Panc1 (cell line): ENCODE data around the gene CCSAP. TPM values are rescaled to one million over a fixed set of nuclear protein-coding genes. Genes with fewer than 3 reads are reported as not detected.

Source experiments
- ATAC-seq: fragments of 200-7000 bp; cut with Tn5 transposase; 2 replicates; pipeline ENCODE4 v1.9.1; 2020; ENCODE audit warnings: mild to moderate bottlenecking, moderate library complexity
- BruUV-seq: library from RNA; stranded (reverse); fragments of 400-500 nt; replicated peaks from 2 replicates; lab custom pipeline; 2021; lab: Mats Ljungman, UMichigan
- CTCF ChIA-PET: fragments of 300-600 bp; sonication (Branson Sonifier 250); formaldehyde crosslinking; loops from one replicate; lab custom pipeline; 2022; ENCODE audit warnings: antibody characterized with exemption; lab: Charles Lee
- POLR2A ChIA-PET: fragments of 300-600 bp; sonication (Branson Sonifier 250); formaldehyde crosslinking; loops from one replicate; lab custom pipeline; 2022; ENCODE audit warnings: antibody characterized with exemption; lab: Charles Lee
- DNase-seq: peaks from one replicate; pipeline ENCODE4 v3.0.0-alpha.2; 2010; ENCODE audit warnings: low read depth, low spot score
- H3K27ac ChIP-seq: 2 replicates; pipeline ENCODE4 v1.5.1; 2011; ENCODE audit warnings: mild to moderate bottlenecking, low read length, inconsistent platforms
- H3K27me3 ChIP-seq: fragments of 200-500 bp; sonication (Bioruptor generic); 2 replicates; pipeline ENCODE4 v1.6.0; 2014; ENCODE audit warnings: low read length, inconsistent platforms; ENCODE audit not compliant: control insufficient read depth, insufficient read depth
- H3K36me3 ChIP-seq: fragments of 200-500 bp; sonication (Bioruptor generic); 2 replicates; pipeline ENCODE4 v1.5.1; 2014; ENCODE audit warnings: inconsistent platforms, mild to moderate bottlenecking, low read length, moderate library complexity; ENCODE audit not compliant: control insufficient read depth, insufficient read depth
- H3K4me1 ChIP-seq: 2 replicates; pipeline ENCODE4 v1.5.1; 2011; ENCODE audit warnings: inconsistent platforms, mild to moderate bottlenecking, low read length, moderate library complexity; ENCODE audit not compliant: control insufficient read depth, insufficient read depth
- H3K4me3 ChIP-seq, 2 experiments: 2 replicates each; pipeline ENCODE4 v1.5.1; 2011 to 2012; ENCODE audit warnings: low read depth in 2 of 2, low read length in 2 of 2, mild to moderate bottlenecking in 2 of 2, inconsistent platforms in 1 of 2, moderate library complexity in 1 of 2
- H3K9me3 ChIP-seq: fragments of 200-500 bp; sonication (Bioruptor generic); 2 replicates; pipeline ENCODE4 v1.5.1; 2014; ENCODE audit warnings: low read depth, mild to moderate bottlenecking, inconsistent platforms, low read length, moderate library complexity; ENCODE audit not compliant: control insufficient read depth, insufficient read depth
- POLR2AphosphoS5 ChIP-seq: IDR thresholded peaks from 2 replicates; pipeline ENCODE4 v1.6.1; 2012; ENCODE audit warnings: mild to moderate bottlenecking, low read depth, low read length, moderate library complexity
- REST ChIP-seq, 2 experiments: IDR thresholded peaks; 2 replicates each; pipeline ENCODE4 v1.6.1; 2011 to 2012; ENCODE audit warnings: low read depth in 2 of 2, control low read depth in 1 of 2, low read length in 1 of 2, mild to moderate bottlenecking in 1 of 2, moderate library complexity in 1 of 2; ENCODE audit not compliant: insufficient read depth in 1 of 2
- SIN3A ChIP-seq: IDR thresholded peaks from 2 replicates; pipeline ENCODE4 v1.6.1; 2012; ENCODE audit warnings: low read depth, mild to moderate bottlenecking, low read length, moderate library complexity, borderline replicate concordance; ENCODE audit not compliant: insufficient read depth
- TCF7L2 ChIP-seq: IDR thresholded peaks from 2 replicates; pipeline ENCODE4 v1.6.1; 2011; ENCODE audit warnings: mild to moderate bottlenecking, low read depth, low read length, inconsistent platforms
- in situ Hi-C: cut with HindIII; loops from 2 replicates; pipeline ENCODE4 v1.10.0; 2016; ENCODE audit warnings: low sequenced_read_pairs, low pct_unique_long_range_greater_than_20kb
- intact Hi-C: fragments of 100-400 bp; cut with micrococcal nuclease; formaldehyde crosslinking; loops from one replicate; pipeline ENCODE4 v1.10.0; 2022; ENCODE audit not compliant: unreplicated experiment
- total RNA-seq: library from RNA; stranded (reverse); gene quantifications from one replicate; pipeline ENCODE4 v1.2.1, GENCODE V29; 2021; ENCODE audit not compliant: unreplicated experiment
- TF ChIP-seq, protein P1 (sequence below): fragments of 450-650 bp; IDR thresholded peaks from 2 replicates; pipeline ENCODE4 v1.5.1; 2017; ENCODE audit warnings: mild to moderate bottlenecking

CCSAP gene
- total RNA-seq, 1 experiment from 2014 or later: 11.6 TPM

DNA sequence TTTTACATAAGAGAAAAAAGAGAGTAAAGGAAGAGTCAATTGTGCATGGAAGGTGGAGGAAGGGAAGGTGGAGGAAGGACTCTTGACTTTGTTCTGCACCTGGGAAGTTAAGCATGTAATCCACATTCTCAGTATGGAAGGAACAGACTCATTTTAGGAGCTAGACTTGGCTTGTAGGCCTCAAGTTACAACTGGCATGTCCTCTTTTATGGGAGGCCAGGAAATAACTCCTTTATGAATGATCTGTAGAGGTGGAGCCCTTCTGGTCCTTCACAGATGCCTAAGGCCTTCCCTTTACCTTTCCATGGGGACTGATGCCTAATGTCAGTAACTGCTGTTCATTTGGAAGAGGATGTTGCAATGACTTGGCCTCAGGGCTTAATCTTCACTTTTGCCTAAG, 29.4 kb upstream of the CCSAP start:
- no peaks in the 10 kb centered on the region for H3K4me1 ChIP-seq
- in situ Hi-C loops (no loop called here), intact Hi-C loops (no loop called here)
- H3K9me3 ChIP-seq: no peaks in the 10 kb centered on the region
- ChIA-PET POLR2A (interaction anchor here (1.2 kb wide), 1 partner anchor 16 kb away, joined by 3 read pairs; no protein-coding TSS in a partner anchor), CTCF (no interaction called here)
- TF ChIP-seq, protein P1, sequence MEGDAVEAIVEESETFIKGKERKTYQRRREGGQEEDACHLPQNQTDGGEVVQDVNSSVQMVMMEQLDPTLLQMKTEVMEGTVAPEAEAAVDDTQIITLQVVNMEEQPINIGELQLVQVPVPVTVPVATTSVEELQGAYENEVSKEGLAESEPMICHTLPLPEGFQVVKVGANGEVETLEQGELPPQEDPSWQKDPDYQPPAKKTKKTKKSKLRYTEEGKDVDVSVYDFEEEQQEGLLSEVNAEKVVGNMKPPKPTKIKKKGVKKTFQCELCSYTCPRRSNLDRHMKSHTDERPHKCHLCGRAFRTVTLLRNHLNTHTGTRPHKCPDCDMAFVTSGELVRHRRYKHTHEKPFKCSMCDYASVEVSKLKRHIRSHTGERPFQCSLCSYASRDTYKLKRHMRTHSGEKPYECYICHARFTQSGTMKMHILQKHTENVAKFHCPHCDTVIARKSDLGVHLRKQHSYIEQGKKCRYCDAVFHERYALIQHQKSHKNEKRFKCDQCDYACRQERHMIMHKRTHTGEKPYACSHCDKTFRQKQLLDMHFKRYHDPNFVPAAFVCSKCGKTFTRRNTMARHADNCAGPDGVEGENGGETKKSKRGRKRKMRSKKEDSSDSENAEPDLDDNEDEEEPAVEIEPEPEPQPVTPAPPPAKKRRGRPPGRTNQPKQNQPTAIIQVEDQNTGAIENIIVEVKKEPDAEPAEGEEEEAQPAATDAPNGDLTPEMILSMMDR: no peak
- TF ChIP-seq SIN3A (no peak), TCF7L2 (no peak)
- DNase-seq (no peak), ATAC-seq (no peak)
- H3K27ac ChIP-seq: no peak overlapping the region
- no peak overlapping the region for H3K4me3 ChIP-seq
- BruUV-seq: no TSS peak
- H3K36me3 ChIP-seq: no peaks in the 10 kb centered on the region
- no peaks in the 10 kb centered on the region for H3K27me3 ChIP-seq

DNA sequence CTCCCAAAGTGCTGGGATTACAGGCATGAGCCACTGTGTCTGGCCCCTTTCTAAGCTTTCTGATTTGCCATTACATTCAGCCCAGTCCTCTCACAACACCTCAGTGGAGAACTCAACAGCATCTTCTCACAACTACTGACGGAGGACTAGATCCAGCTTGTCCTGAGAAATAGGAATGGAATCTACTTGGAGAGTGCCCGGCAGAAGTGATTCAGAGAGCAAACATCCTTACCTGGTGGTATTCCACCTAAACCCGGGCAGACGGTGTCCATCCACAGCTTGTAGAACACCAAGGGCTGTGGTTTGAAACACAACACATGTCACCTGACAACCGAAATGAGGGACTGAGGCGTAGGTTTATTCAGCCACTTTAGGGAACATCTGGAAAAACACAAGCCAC, 28.8 kb upstream of the CCSAP start:
- CTCF ChIA-PET: interaction anchor here (0.6 kb wide), 1 partner anchor 641 kb away, joined by 4 read pairs; no protein-coding TSS in a partner anchor
- no TSS peak for BruUV-seq
- no peak for DNase-seq
- Histone ChIP-seq H3K9me3 (no peaks in the 10 kb centered on the region), H3K36me3 (no peaks in the 10 kb centered on the region), H3K27me3 (no peaks in the 10 kb centered on the region), H3K4me3 (no peak overlapping the region), H3K27ac (no peak overlapping the region), H3K4me1 (no peaks in the 10 kb centered on the region)
- intact Hi-C loops: no loop called here
- no peak for ATAC-seq
- in situ Hi-C loops: no loop called here
- POLR2A ChIA-PET: interaction anchor here (0.7 to 1.2 kb wide), 2 partner anchors 17 to 75 kb away, joined by 3 to 5 read pairs; no protein-coding TSS in a partner anchor
- no peak for TF ChIP-seq TCF7L2
- TF ChIP-seq REST (IDR thresholded peaks at IDR 0.05; ENCODE audit: insufficient read depth in 1 of 2, low read depth in 2 of 2, low read length in 1 of 2): no peak
- TF ChIP-seq, protein P1: no peak
- no peak for TF ChIP-seq POLR2AphosphoS5
- no peak for TF ChIP-seq SIN3A
